Measurements from ENCODE around the gene VSTM2B. TPM values are rescaled to one million over a fixed set of nuclear protein-coding genes. Genes with fewer than 3 reads are reported as not detected.

The VSTM2B gene
- polyA plus RNA-seq, 1 of the 3 experiments (the other 2 are of a cell fraction) = not detected

GRCh38 chr19:29588095-29588494 is 62.3 kb downstream of the VSTM2B start:
- H4K20me1 ChIP-seq (ENCODE audit: insufficient read depth) = no peaks in the 10 kb centered on the region
- POLR2A ChIA-PET = no interaction called here
- H3K4me2 ChIP-seq = no peak overlapping the region
- H3K27me3 ChIP-seq (ENCODE audit: insufficient read depth) = peaks cover 24% of the 10 kb centered on the region; the same call in 1 of the 2 replicates
- CTCF ChIA-PET = interaction anchor here (0.7 kb wide), 1 partner anchor 9 kb away, joined by 4 read pairs; no protein-coding TSS in a partner anchor
- no peak for DNase-seq
- H3K27ac ChIP-seq (ENCODE audit: low read depth in 2 of 2, low read length in 1 of 2) = no peak overlapping the region
- H3K79me2 ChIP-seq (ENCODE audit: insufficient read depth) = no peaks in the 10 kb centered on the region
- no peak overlapping the region for H3K9ac ChIP-seq
- H3K4me1 ChIP-seq (ENCODE audit: control insufficient read depth in 1 of 2, insufficient read depth in 2 of 2, low read depth in 1 of 2, low read length in 1 of 2) = no peaks in the 10 kb centered on the region
- H3K4me3 ChIP-seq (ENCODE audit: low read depth in 2 of 2, low read length in 1 of 2) = no peak overlapping the region
- no peak overlapping the region for H2AFZ ChIP-seq (ENCODE audit: low read depth)
- H3K9me3 ChIP-seq = no peaks in the 10 kb centered on the region
- H3K9me2 ChIP-seq = no peaks in the 10 kb centered on the region
- no peaks in the 10 kb centered on the region for H3F3A ChIP-seq (replicated peaks; ENCODE audit: insufficient read depth)
- H3K36me3 ChIP-seq (replicated peaks in 1 of 2; ENCODE audit: control insufficient read depth in 1 of 2, insufficient read depth in 2 of 2, low read length in 1 of 2) = no peaks in the 10 kb centered on the region
- WGBS (ENCODE audit: low lambda C conversion rate) = 5% methylated on average over 2 of the region's 2 CpGs
- TF ChIP-seq ZBTB33 (IDR thresholded peaks at IDR 0.05; ENCODE audit: borderline replicate concordance, low read depth) = no peak
- TF ChIP-seq FOSL2 (IDR thresholded peaks at IDR 0.05; ENCODE audit: borderline replicate concordance, low read depth) = no peak
- no peak for TF ChIP-seq CTCF (IDR thresholded peaks at IDR 0.05)
- TF ChIP-seq CHD2 (IDR thresholded peaks at IDR 0.05; ENCODE audit: low read length, partially characterized antibody) = no peak
- no peak for TF ChIP-seq YY1 (IDR thresholded peaks at IDR 0.05; ENCODE audit: low read depth)
- no peak for TF ChIP-seq PBX3 (IDR thresholded peaks at IDR 0.05)
- no peak for TF ChIP-seq MEF2A (IDR thresholded peaks at IDR 0.05; ENCODE audit: borderline replicate concordance, low read depth)
- TF ChIP-seq ELF1 (IDR thresholded peaks at IDR 0.05) = no peak
- no peak for TF ChIP-seq POLR2AphosphoS5 (IDR thresholded peaks at IDR 0.05; ENCODE audit: low read depth, low read length)
- no peak for TF ChIP-seq RFX5 (IDR thresholded peaks at IDR 0.05; ENCODE audit: low read length)
- no peak for TF ChIP-seq EP300 (IDR thresholded peaks at IDR 0.05; ENCODE audit: borderline replicate concordance in 1 of 2, low read depth in 1 of 2, low read length in 1 of 2)
- TF ChIP-seq RCOR1 (IDR thresholded peaks at IDR 0.05; ENCODE audit: low read length) = no peak
- TF ChIP-seq TAF1 (IDR thresholded peaks at IDR 0.05; ENCODE audit: borderline replicate concordance, low read depth, low read length) = no peak

GRCh38 chr19:29590278-29590677 is 64.5 kb downstream of the VSTM2B start:
- 3% methylated on average over 3 of the region's 5 CpGs for WGBS (ENCODE audit: low lambda C conversion rate)
- no peak for TF ChIP-seq NRF1 (IDR thresholded peaks at IDR 0.05; ENCODE audit: low read depth, low read length)
- Histone ChIP-seq H3K4me2 (no peak overlapping the region), H2AFZ (ENCODE audit: low read depth) (no peak overlapping the region), H3K36me3 (replicated peaks in 1 of 2; ENCODE audit: control insufficient read depth in 1 of 2, insufficient read depth in 2 of 2, low read length in 1 of 2) (no peaks in the 10 kb centered on the region), H3K4me1 (ENCODE audit: control insufficient read depth in 1 of 2, insufficient read depth in 2 of 2, low read depth in 1 of 2, low read length in 1 of 2) (no peaks in the 10 kb centered on the region), H3F3A (replicated peaks; ENCODE audit: insufficient read depth) (no peaks in the 10 kb centered on the region), H3K9ac (no peak overlapping the region), H3K9me3 (no peaks in the 10 kb centered on the region), H3K9me2 (no peaks in the 10 kb centered on the region), H4K20me1 (ENCODE audit: insufficient read depth) (no peaks in the 10 kb centered on the region), H3K4me3 (ENCODE audit: low read depth in 2 of 2, low read length in 1 of 2) (no peak overlapping the region), H3K27ac (ENCODE audit: low read depth in 2 of 2, low read length in 1 of 2) (no peak overlapping the region), H3K27me3 (ENCODE audit: insufficient read depth) (peaks cover 43% of the 10 kb centered on the region), H3K79me2 (ENCODE audit: insufficient read depth) (no peaks in the 10 kb centered on the region)
- POLR2A ChIA-PET = no interaction called here
- no peak for DNase-seq
- CTCF ChIA-PET = interaction anchor here (0.7 to 1.2 kb wide), 2 partner anchors 15 to 80 kb away, joined by 3 read pairs; no protein-coding TSS in a partner anchor
